Psoas muscle (tissue), 8 donors: Measurements from ENCODE around the gene ADAMTSL2. TPM values are rescaled to one million over a fixed set of nuclear protein-coding genes. Genes with fewer than 3 reads are reported as not detected.

Experiments used
- ATAC-seq, 4 donors: fragments of 200-7000 bp; cut with Tn5 transposase; one replicate each; pipeline ENCODE4 v1.9.1; 2020; ENCODE audit warnings: moderate library complexity in 3 of 4, mild to moderate bottlenecking in 2 of 4
- DNase-seq, 2 donors: peaks; one replicate each; pipeline ENCODE4 v3.0.0-alpha.2; 2020
- H3K27ac ChIP-seq: fragments of 200-600 bp; one replicate; pipeline ENCODE4 v1.8.0; 2022
- H3K27me3 ChIP-seq, 3 donors: fragments of 200-600 bp in 1 of 3; one replicate each; pipeline versions ENCODE4 v1.6.1 to v1.8.0; 2013 to 2022; ENCODE audit warnings: low read length in 2 of 3, mild to moderate bottlenecking in 2 of 3, moderate library complexity in 1 of 3; ENCODE audit not compliant: insufficient read depth in 3 of 3
- H3K36me3 ChIP-seq, 2 donors: fragments of 200-600 bp in 1 of 2; one replicate each; pipeline versions ENCODE4 v1.6.1 to v1.8.0; 2013 to 2022; ENCODE audit warnings: low read depth in 1 of 2, mild to moderate bottlenecking in 1 of 2, moderate library complexity in 1 of 2; ENCODE audit not compliant: insufficient read depth in 1 of 2
- H3K4me1 ChIP-seq: fragments of 200-600 bp; one replicate; pipeline ENCODE4 v1.8.0; 2022
- H3K4me3 ChIP-seq: fragments of 200-600 bp; one replicate; pipeline ENCODE4 v1.8.0; 2022; ENCODE audit warnings: mild to moderate bottlenecking
- H3K9me3 ChIP-seq: fragments of 200-600 bp; one replicate; pipeline ENCODE4 v1.8.0; 2022
- CTCF ChIP-seq: fragments of 200-600 bp; IDR thresholded peaks from one replicate; pipeline ENCODE4 v1.8.0; 2022; ENCODE audit warnings: antibody characterized with exemption
- WGBS, 3 donors: extraction: QIAGEN DNeasy Blood & Tissue Kit; methylation state at CpG; one replicate each; pipeline versions ENCODE4 v1.1.6 to v1.1.7; 2013; 5-methylcytosine and 5-hydroxymethylcytosine counted together
- intact Hi-C, 2 donors: fragments of 100-400 bp; cut with DNase I; formaldehyde crosslinking; loops; one replicate each; pipeline versions ENCODE4 v1.11.0 to v1.14.2; 2022
- polyA plus RNA-seq, 3 donors: library from polyadenylated mRNA; stranded (reverse); fragments of 200-250 nt; gene quantifications; one replicate each; pipeline ENCODE4 v1.2.3, GENCODE V29; 2013
- total RNA-seq, 4 donors: library from RNA; stranded (reverse); fragmentation: NEBNext Ultra II Directional in 2 of 4; extraction: Animal tissue kit (Norgen Biotek cat#: 25700) in 2 of 4; gene quantifications; one replicate each; pipeline versions ENCODE4 v1.2.1 to v1.2.4, GENCODE V29; 2021 to 2023
- donor health status: healthy with polysubstance abuse.
- donor health status: DM: no; HTN: no; CAD: no; lungs with moderate emphysema.
- donor health status: Bipolar disorder and iron deficiency.
- donor health status: healthy.
- donor health status: DM: yes; HTN: yes; CAD: no.
- donor health status: DM: no; HTN: no; CAD: no.
- donor health status: DM: no; HTN: no; CAD: no.
- donor health status: DM: yes; HTN: yes; CAD: no.

Gene ADAMTSL2
- total and polyA plus RNA-seq, 7 donors = 0.21 to 5.4 (median 0.71) TPM

- intact Hi-C loops = no loop called here
- H3K4me3 ChIP-seq = no peak overlapping the region
- DNase-seq (no peak), ATAC-seq (no peak)
- no peaks in the 10 kb centered on the region for H3K4me1 ChIP-seq
- no peaks in the 10 kb centered on the region for H3K36me3 ChIP-seq
- peaks cover 16% of the 10 kb centered on the region for H3K9me3 ChIP-seq
- TF ChIP-seq CTCF = no peak
- 67 to 82% (median 81%) methylated on average over 7 of the region's 7 CpGs for WGBS, 3 donors
- no peak overlapping the region for H3K27ac ChIP-seq
- peaks cover 0 to 25% (median 4%) of the 10 kb centered on the region in 3 donors for H3K27me3 ChIP-seq
Observed at GRCh38 chr9:133597316-133597957, 62.9 kb downstream of the ADAMTSL2 start.

GRCh38 chr9:133598978-133599377 is 64.5 kb downstream of the ADAMTSL2 start:
- H3K27ac ChIP-seq = no peak overlapping the region
- no peak for TF ChIP-seq CTCF
- peaks cover 16% of the 10 kb centered on the region for H3K9me3 ChIP-seq
- H3K27me3 ChIP-seq = peaks cover 0 to 25% (median 4%) of the 10 kb centered on the region in 3 donors
- ATAC-seq (no peak), DNase-seq (peak in 1 of 2 donors; percentile 36)
- H3K36me3 ChIP-seq = no peaks in the 10 kb centered on the region
- 71 to 82% (median 81%) methylated on average over 6 to 7 of the region's 7 CpGs for WGBS, 3 donors
- intact Hi-C loops = no loop called here
- H3K4me3 ChIP-seq = no peak overlapping the region
- H3K4me1 ChIP-seq = no peaks in the 10 kb centered on the region

GRCh38 chr9:133599470-133600173 is 65.1 kb downstream of the ADAMTSL2 start:
- intact Hi-C loops = no loop called here
- Histone ChIP-seq H3K4me3 (no peak overlapping the region), H3K4me1 (no peaks in the 10 kb centered on the region), H3K9me3 (peaks cover 16% of the 10 kb centered on the region), H3K36me3 (no peaks in the 10 kb centered on the region), H3K27ac (no peak overlapping the region), H3K27me3 (peaks cover 0 to 24% (median 4%) of the 10 kb centered on the region in 3 donors)
- DNase-seq = no peak
- ATAC-seq = no peak
- WGBS, 3 donors = 93 to 94% (median 93%) methylated on average over 6 of the region's 6 CpGs
- no peak for TF ChIP-seq CTCF

- intact Hi-C loops = no loop called here
- TF ChIP-seq CTCF = no peak
- H3K27me3 ChIP-seq = peaks cover 0 to 32% (median 6%) of the 10 kb centered on the region in 3 donors
- H3K4me1 ChIP-seq = no peaks in the 10 kb centered on the region
- ATAC-seq (no peak), DNase-seq (no peak)
- no peak overlapping the region for H3K4me3 ChIP-seq
- H3K9me3 ChIP-seq = peaks cover 16% of the 10 kb centered on the region
- no peak overlapping the region for H3K27ac ChIP-seq
- no peaks in the 10 kb centered on the region for H3K36me3 ChIP-seq
- WGBS, 3 donors = 46 to 58% (median 57%) methylated on average over 7 of the region's 7 CpGs
Observed at GRCh38 chr9:133600739-133601138, 66.2 kb downstream of the ADAMTSL2 start.
